ENCODE measurements around the gene BDH1.
"Not testable (repeated sequence)": the region's sequence is repeated elsewhere in the genome, so short reads cannot be mapped to it uniquely, and the experiment has no call there.

GRCh38 chr3:197571074-197571879 is 15.5 kb upstream of the BDH1 start:
- TF ChIP-seq CTCF (conservative IDR thresholded peaks at IDR 0.05; ENCODE audit: low read length); EZH2phosphoT487 (IDR thresholded peaks at IDR 0.05; ENCODE audit: borderline replicate concordance): not testable (repeated sequence)
